ENCODE data around the gene HMCN1.

Gene HMCN1

GRCh38 chr1:185807275-185807674 is 73.1 kb downstream of the HMCN1 start:
- DNase-seq, result no peak

GRCh38 chr1:185808631-185809030 is 74.4 kb downstream of the HMCN1 start:
- peak; percentile 68 for DNase-seq

GRCh38 chr1:185811073-185811709 is 77.0 kb downstream of the HMCN1 start:
- no peak for DNase-seq

- no peak for DNase-seq
These were observed 78.7 kb downstream of the HMCN1 start for GRCh38 chr1:185812934-185813333.

GRCh38 chr1:185813401-185813979 is 79.3 kb downstream of the HMCN1 start:
- peak; percentile 74 for DNase-seq

GRCh38 chr1:185816460-185816859 is 82.3 kb downstream of the HMCN1 start:
- peak; percentile 42 for DNase-seq

GRCh38 chr1:185819798-185820197 is 85.6 kb downstream of the HMCN1 start:
- no peak for DNase-seq

GRCh38 chr1:185821612-185822385 is 87.6 kb downstream of the HMCN1 start:
- DNase-seq, result no peak

- DNase-seq, result peak; percentile 53
These were observed 89.3 kb downstream of the HMCN1 start for GRCh38 chr1:185823467-185823866.

GRCh38 chr1:185824106-185824505 is 89.9 kb downstream of the HMCN1 start:
- DNase-seq, result no peak

GRCh38 chr1:185825556-185825955 is 91.4 kb downstream of the HMCN1 start:
- peak; percentile 39 for DNase-seq

- no peak for DNase-seq
These were observed 100.2 kb downstream of the HMCN1 start for GRCh38 chr1:185834371-185834905.

- no peak for DNase-seq
These were observed 101.0 kb downstream of the HMCN1 start for GRCh38 chr1:185835191-185835590.

- no peak for DNase-seq
These were observed 103.5 kb downstream of the HMCN1 start for GRCh38 chr1:185837711-185838110.

- no peak for DNase-seq
These were observed 103.9 kb downstream of the HMCN1 start for GRCh38 chr1:185838111-185838510.

- DNase-seq, result no peak
These were observed 106.7 kb downstream of the HMCN1 start for GRCh38 chr1:185840880-185841279.

GRCh38 chr1:185843297-185843869 is 109.2 kb downstream of the HMCN1 start:
- DNase-seq, result no peak

- DNase-seq, result peak; percentile 47
These were observed 109.8 kb downstream of the HMCN1 start for GRCh38 chr1:185843986-185844385.

- peak; percentile 66 for DNase-seq
These were observed 112.7 kb downstream of the HMCN1 start for GRCh38 chr1:185846672-185847444.

- no peak for DNase-seq
These were observed 114.8 kb downstream of the HMCN1 start for GRCh38 chr1:185849014-185849413.

GRCh38 chr1:185850366-185850765 is 116.2 kb downstream of the HMCN1 start:
- DNase-seq, result peak; percentile 79

- peak; percentile 91 for DNase-seq
These were observed 119.5 kb downstream of the HMCN1 start for GRCh38 chr1:185853739-185854138.

Data from fibroblast of skin of back (primary cell).